ENCODE measurements around the gene SLC15A4.
A peak's percentile ranks its signal among the peaks of the same experiment; 100 is the strongest.

Gene SLC15A4

DNA sequence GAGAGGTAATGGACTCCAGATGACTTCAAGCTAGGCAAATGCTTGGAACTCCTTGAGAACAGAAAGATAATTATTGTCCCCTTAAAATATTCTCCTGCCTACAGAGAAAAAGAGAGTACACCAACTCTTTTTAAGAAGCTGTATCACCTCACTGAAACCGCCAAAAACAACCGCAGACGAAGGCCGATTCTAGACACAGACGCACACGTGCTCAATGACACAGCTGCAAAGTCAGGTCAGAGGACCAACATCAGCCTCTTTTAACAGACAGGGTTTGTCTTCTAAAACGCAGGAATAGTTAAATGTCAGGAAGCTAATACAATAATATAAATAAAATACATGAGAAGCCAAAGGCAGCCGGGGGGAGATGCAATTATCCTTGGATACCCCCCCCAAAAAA lies 19.0 kb downstream of the SLC15A4 start:
- DNase-seq (ENCODE audit: low read depth), result no peak
- H3K4me3 ChIP-seq (ENCODE audit: low read length), result no peak overlapping the region
- TF ChIP-seq, protein P1, sequence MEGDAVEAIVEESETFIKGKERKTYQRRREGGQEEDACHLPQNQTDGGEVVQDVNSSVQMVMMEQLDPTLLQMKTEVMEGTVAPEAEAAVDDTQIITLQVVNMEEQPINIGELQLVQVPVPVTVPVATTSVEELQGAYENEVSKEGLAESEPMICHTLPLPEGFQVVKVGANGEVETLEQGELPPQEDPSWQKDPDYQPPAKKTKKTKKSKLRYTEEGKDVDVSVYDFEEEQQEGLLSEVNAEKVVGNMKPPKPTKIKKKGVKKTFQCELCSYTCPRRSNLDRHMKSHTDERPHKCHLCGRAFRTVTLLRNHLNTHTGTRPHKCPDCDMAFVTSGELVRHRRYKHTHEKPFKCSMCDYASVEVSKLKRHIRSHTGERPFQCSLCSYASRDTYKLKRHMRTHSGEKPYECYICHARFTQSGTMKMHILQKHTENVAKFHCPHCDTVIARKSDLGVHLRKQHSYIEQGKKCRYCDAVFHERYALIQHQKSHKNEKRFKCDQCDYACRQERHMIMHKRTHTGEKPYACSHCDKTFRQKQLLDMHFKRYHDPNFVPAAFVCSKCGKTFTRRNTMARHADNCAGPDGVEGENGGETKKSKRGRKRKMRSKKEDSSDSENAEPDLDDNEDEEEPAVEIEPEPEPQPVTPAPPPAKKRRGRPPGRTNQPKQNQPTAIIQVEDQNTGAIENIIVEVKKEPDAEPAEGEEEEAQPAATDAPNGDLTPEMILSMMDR (conservative IDR thresholded peaks at IDR 0.05; ENCODE audit: low read length), result no peak

DNA sequence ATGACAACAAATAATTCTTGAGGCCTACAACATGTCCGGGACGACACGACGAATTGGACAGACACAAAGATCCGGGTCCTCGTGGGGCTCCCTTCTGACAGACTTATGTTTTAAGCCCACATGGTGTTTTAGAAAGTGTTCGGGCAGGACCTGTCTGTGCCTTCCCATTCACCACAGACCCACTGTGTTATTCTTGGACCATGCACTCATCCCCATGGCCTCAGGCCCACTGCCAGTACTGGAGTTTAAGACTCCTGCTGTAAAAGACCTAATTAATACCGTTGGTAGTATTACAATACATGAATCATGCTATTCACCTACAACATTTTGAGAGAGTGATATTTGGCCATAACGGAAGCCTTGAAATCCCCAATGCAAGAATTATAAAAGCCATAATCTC lies 20.0 kb downstream of the SLC15A4 start:
- no peak for DNase-seq (ENCODE audit: low read depth)
- TF ChIP-seq, protein P1 (conservative IDR thresholded peaks at IDR 0.05; ENCODE audit: low read length), result no peak
- H3K4me3 ChIP-seq (ENCODE audit: low read length), result no peak overlapping the region

DNA sequence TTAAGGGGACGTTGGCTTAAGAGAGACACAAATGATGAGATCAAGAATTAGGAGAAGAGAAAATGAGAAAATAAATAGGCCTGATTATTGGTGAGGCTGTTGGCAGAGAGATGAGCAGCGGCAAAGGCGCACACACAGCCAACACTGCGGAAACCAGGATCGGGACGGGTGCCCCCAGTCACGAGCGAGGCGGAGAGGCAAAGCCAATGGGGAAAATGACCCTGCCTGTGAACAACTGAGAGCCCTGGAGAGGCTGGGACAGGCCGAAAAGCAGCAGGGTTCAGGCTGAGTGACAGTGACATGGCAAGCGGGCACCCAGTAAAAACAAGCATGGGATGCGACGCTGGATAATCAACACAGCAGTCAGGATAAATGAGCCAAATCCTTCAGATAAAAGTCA lies 21.0 kb downstream of the SLC15A4 start:
- TF ChIP-seq, protein P1 (conservative IDR thresholded peaks at IDR 0.05; ENCODE audit: low read length), result no peak
- DNase-seq (ENCODE audit: low read depth), result no peak
- H3K4me3 ChIP-seq (ENCODE audit: low read length), result no peak overlapping the region

DNA sequence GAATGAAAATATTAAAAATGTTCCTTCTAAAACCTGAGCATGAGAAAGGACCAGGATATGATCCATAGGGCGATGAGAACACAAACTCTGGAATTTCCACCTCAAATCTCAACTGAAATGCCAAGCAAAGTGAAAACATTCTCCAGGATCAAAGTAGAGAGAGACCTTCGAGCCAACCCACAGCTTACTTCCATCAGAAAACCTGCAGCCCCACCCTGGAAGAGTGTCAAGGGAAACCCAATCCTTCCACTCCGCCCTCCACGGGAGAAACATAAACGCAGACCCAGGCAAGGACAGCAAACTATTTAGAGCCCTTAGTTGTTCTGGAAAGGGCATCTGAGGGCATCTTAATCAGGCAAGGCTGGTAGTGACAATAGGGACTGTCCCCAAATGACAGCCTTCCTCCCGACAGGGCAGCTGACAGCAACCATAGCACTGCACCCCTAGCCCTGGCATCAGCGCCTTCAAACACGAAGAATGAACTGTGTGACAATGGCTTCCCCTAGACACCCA lies 21.8 kb downstream of the SLC15A4 start:
- H3K4me3 ChIP-seq (ENCODE audit: low read length), result no peak overlapping the region
- TF ChIP-seq, protein P1 (conservative IDR thresholded peaks at IDR 0.05; ENCODE audit: low read length), result no peak
- DNase-seq (ENCODE audit: low read depth), result peak; percentile 28

DNA sequence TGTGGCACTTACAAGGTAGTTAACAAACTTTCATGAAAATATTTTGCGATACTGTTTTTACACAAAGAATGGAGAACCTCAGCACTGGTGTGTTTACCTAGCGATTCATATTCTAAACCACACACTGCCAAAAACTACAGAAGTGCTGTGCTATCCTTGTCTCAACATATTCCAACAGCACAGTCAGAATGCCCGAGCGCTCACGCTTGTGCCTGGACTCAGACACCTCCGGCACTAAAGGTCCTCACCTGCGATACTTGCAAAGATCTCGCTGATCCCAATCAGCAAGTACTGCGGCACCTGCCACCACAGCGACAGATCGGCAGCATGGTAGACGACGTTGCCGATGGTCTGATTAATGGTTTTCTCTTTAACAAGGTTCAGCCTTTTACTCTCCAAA lies 23.2 kb downstream of the SLC15A4 start:
- TF ChIP-seq, protein P1 (conservative IDR thresholded peaks at IDR 0.05; ENCODE audit: low read length), result no peak
- H3K4me3 ChIP-seq (ENCODE audit: low read length), result no peak overlapping the region
- no peak for DNase-seq (ENCODE audit: low read depth)

DNA sequence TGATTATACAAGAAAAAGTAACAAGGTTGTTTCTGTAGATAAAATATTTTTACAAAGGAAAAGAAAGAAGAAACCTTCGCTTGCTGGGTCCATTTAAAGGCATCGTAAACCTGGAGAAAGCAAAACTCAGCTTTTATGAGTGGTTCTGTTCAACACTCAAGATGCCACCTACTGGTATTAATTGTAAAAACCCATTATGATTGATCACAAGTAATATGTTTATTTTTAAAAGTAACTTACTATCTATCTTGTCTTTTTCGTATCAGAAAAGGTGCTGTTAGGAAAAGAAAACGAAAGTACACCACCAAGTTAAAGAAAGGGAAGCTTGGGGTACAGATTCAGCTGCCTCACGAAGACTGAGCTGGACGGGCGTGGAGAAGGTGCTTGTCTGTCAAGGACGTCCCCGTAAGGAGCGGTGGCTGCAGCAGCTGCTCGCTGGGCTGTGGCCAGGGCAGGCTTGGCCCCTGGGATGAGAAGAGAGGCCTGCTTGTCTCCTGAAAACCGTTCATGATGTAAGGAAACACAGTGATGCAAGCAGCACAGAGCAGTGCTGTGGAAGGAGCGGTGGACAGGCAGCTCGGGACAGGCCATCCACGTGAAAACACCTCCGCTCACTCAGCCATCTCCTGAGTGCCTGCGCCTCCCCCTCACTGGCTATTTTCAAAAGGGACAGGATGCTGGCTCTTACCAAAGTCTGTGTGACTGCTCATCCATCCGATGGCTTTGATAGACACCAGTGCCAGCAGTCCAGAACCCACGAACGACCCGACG lies 25.0 kb downstream of the SLC15A4 start:
- DNase-seq (ENCODE audit: low read depth), result no peak
- no peak overlapping the region for H3K4me3 ChIP-seq (ENCODE audit: low read length)

More for the DNA sequence above, 25.0 kb downstream of the SLC15A4 start:
- TF ChIP-seq, protein P1 (conservative IDR thresholded peaks at IDR 0.05; ENCODE audit: low read length), result 0 out of 2 replicates have a peak, but pooled peaks have one; percentile 17
